GM10266 (cell line): ENCODE data around the gene PPP6R2.
A peak's percentile ranks its signal among the peaks of the same experiment; 100 is the strongest.

Experiments
- DNase-seq: peaks from one replicate; pipeline ENCODE4 v3.0.0; 2012; ENCODE audit errors: extremely low spot score
- CTCF ChIP-seq: IDR thresholded peaks from 2 replicates; pipeline ENCODE4 v1.5.1; 2012; ENCODE audit warnings: mild to moderate bottlenecking, low read depth; ENCODE audit not compliant: control insufficient read depth, insufficient read depth; ENCODE audit errors: missing control alignments

The PPP6R2 gene

GRCh38 chr22:50312371-50312770 lies 30.8 kb upstream of the PPP6R2 start:
- no peak for TF ChIP-seq CTCF

GRCh38 chr22:50313021-50313420 lies 30.1 kb upstream of the PPP6R2 start:
- TF ChIP-seq CTCF = no peak
- DNase-seq = no peak

More at GRCh38 chr22:50312371-50312770, 30.8 kb upstream of the PPP6R2 start:
- DNase-seq = no peak

- TF ChIP-seq CTCF = no peak
- DNase-seq = no peak
These were observed 29.5 kb upstream of the PPP6R2 start for GRCh38 chr22:50313600-50313999.

GRCh38 chr22:50314081-50314454 lies 29.1 kb upstream of the PPP6R2 start:
- TF ChIP-seq CTCF = no peak

GRCh38 chr22:50314455-50315288 lies 28.5 kb upstream of the PPP6R2 start:
- peak; percentile 92 for DNase-seq
- TF ChIP-seq CTCF = no peak

More at GRCh38 chr22:50314081-50314454, 29.1 kb upstream of the PPP6R2 start:
- no peak for DNase-seq

GRCh38 chr22:50315289-50316113 lies 27.6 kb upstream of the PPP6R2 start:
- TF ChIP-seq CTCF = no peak
- no peak for DNase-seq
